NT2/D1 (cell line): ENCODE results near the gene STRADB.
"Not testable (repeated sequence)": the region's sequence is repeated elsewhere in the genome, so short reads cannot be mapped to it uniquely, and the experiment has no call there.

Experiments used
- SUZ12 ChIP-seq: IDR thresholded peaks from 2 replicates; pipeline ENCODE4 v1.6.1; 2011; ENCODE audit not compliant: insufficient read length, insufficient read depth; ENCODE audit errors: extremely low read depth
- ZNF274 ChIP-seq: IDR thresholded peaks from 2 replicates; pipeline ENCODE4 v1.6.1; 2011; ENCODE audit warnings: mild to moderate bottlenecking, low read depth, low read length

DNA sequence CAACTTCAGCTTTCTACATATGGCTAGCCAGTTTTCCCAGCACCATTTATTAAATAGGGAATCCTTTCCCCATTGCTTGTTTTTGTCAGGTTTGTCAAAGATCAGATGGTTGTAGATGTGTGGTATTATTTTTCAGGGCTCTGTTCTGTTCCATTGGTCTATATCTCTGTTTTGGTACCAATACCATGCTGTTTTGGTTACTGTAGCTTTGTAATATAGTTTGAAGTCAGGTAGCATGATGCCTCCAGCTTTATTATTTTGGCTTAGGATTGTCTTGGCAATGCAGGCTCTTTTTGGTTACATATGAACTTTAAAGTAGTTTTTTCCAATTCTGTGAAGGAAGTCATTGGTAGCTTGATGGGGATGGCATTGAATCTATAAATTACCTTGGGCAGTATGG lies 23.2 kb upstream of the STRADB start:
- TF ChIP-seq SUZ12, ZNF274: not testable (repeated sequence)
